GM12891 (cell line): Measurements from ENCODE around the gene MMP23B.
"Not testable (repeated sequence)": the region's sequence is repeated elsewhere in the genome, so short reads cannot be mapped to it uniquely, and the experiment has no call there.

Experiments
- POLR2A ChIP-seq: IDR thresholded peaks from 2 replicates; pipeline ENCODE4 v1.6.1; 2011; ENCODE audit warnings: low read depth, low read length, control low read depth
- POLR2AphosphoS5 ChIP-seq: IDR thresholded peaks from 2 replicates; pipeline ENCODE4 v1.6.1; 2011; ENCODE audit warnings: low read depth, low read length, control low read depth
- POU2F2 ChIP-seq: IDR thresholded peaks from 2 replicates; pipeline ENCODE4 v1.6.1; 2011; ENCODE audit warnings: low read depth, mild to moderate bottlenecking, control low read depth, low read length, moderate library complexity
- SPI1 ChIP-seq: IDR thresholded peaks from 2 replicates; pipeline ENCODE4 v1.6.1; 2011; ENCODE audit warnings: low read depth, low read length, control low read depth

GRCh38 chr1:1639368-1639767 is 7.4 kb downstream of the MMP23B start:
- not testable (repeated sequence) for TF ChIP-seq POU2F2, POLR2AphosphoS5, SPI1, POLR2A
